ENCODE measurements around the gene NXPE1. TPM values are rescaled to one million over a fixed set of nuclear protein-coding genes. Genes with fewer than 3 reads are reported as not detected.

Gene NXPE1
- total RNA-seq, 1 donor from 2014 or later: not detected

- DNase-seq: no peak
Observed at GRCh38 chr11:114562166-114562916, 2.7 kb upstream of the NXPE1 start.

- no peak for DNase-seq
Observed at GRCh38 chr11:114556135-114556534, 3.5 kb downstream of the NXPE1 start.

DNA sequence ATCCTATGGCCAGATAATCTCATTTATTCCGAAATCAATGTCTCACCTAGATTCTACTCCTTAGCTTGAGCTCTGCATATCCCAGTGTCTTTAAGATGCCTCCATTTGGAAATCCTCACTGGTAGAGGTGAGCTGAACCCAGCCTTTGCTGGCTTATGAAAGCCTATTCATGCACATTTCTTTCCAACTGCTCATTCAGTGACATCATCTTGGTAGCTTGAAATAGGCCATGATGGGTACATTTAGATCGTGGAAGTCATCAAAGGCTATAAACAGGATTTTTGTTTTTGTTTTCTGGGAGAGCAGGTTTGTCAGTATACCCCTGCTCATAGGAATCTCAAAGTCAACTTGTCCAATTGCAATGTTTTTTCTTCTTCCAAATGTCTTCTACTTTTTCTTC is 6.0 kb downstream of the NXPE1 start:
- DNase-seq: no peak

DNA sequence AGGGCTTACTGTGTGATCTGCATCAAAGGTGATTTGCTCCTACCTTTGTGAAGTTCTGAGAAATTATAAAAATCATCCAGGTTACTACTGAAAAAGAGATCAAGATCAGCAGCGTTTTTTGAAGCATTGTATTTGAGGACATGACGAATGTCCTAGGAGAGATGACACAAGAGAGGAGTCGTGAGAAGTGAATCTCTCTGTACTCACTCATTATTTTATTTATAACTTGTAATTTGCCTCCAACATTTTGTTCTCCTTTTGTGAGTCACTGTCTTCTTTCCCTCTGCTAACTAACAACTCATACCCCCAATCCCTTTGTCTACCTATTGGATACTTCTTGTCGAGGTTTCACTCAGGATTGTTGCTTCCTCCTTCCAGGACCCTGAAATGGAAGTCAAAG is 8.6 kb downstream of the NXPE1 start:
- no peak for DNase-seq

DNA sequence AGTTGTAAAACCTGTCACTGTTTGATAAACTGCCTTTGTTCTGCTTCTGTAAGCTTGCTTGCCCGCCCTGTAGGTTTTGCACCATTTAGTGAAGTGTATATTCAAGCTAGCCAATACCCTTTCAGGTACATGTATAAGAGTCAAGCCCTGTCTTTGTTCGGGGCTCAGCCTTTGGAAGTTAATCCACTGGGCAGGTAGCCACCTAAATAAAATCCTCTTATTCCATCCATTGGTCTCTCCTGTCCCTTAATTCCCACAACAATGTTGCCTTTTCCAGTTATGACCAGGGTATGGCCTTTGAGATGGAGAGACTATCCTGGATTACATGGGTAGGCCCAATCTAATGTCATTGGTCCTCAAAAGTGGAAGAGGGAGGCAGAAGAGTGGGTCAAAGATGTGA is 34.0 kb downstream of the NXPE1 start:
- DNase-seq: no peak

DNA sequence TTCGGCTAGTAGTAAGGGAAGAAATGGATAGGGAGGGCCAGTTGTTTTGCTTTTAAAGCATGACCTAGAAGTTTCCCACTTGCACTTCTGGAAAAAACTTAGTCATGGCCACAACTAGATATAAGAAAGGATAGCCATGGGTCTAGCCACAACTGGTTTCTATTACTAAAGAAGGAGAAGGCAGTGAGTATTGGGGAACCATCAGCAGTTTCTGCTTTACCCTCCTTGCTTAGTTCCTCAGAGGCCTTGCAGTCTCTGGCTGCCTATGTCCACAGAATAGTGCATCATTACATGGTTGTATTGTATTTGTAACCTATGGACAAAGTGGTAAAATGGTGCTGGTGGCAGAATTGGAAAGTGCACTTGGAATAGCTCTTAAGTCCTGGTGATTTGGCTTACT is 35.6 kb downstream of the NXPE1 start:
- no peak for DNase-seq

DNA sequence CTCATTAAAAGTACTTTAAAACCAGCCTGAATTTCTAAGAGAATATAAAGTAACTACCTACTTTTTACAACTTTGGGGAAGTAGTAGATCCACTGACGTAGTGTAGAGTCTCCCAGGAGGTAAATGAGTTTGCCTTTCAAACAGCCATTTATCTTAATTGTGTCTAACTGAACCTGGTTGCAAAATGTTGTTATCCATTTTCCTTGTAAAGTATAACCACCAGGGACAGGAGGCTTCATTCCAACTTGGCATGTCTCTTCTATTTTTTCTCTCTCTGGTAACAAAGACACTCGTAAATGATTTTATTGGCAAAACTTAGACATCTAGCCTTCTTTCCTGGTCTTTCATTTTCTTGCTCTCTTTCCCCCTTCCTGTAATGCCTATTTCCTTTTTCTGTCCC is 36.9 kb downstream of the NXPE1 start:
- DNase-seq: no peak

DNA sequence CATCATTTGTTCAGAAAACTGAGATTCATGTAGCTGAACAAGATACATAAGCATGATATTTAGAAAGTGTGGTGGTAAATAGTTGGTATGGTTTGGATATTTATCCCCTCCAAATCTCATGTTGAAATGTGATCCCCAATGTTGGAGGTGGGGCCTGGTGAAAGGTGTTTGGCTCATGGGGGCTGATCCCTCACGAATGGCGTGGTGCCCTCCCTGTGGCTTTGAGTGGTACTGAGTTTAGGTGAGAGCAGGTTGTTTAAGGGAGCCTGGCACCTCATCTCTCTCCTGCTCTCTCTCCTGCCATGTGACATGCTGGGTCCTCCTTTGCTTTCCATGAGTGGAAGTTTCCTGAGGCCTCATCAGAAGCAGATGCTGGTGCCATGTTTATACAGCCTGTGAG is 48.1 kb downstream of the NXPE1 start:
- DNase-seq: no peak

GRCh38 chr11:114511079-114511478 is 48.6 kb downstream of the NXPE1 start:
- DNase-seq: no peak

DNA sequence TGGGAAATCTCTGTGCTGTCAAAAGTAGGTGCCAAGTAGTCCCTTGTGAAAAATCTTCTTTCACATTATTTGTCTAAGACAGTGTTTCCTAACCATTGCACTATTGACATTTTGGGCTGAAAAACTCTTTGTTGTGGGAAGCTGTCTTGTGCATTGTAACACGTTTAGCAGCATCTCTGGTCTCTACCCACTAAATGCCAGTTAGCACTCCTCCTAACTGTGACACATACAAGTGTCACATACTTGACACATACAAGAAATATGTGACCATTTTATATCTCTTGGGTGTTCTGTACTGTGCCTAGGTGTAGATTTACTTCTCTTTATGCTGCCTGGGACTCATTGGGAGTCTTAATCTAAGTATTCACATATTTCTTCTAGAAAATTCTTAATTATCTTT is 57.8 kb downstream of the NXPE1 start:
- DNase-seq: no peak

DNA sequence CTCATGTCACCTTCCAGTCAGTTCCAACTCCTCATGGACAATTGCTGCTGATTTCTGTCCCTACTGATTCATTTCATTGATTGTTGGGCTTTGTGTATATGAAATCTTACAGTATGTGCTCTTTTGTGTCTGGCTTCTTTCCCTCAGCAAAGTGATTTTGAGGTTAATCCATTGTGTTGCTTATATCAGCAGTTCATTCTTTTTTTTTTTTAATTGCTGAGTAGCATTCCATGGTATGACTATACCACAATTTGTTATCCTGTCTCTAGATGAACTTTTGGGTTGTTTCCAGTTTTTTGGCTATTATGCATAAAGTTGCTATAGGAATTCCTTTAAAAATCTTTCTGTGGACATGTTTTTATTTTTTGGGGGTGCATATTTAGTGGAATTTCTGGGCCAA is 59.9 kb downstream of the NXPE1 start:
- DNase-seq: no peak

GRCh38 chr11:114496915-114497314 is 62.8 kb downstream of the NXPE1 start:
- DNase-seq: no peak

DNA sequence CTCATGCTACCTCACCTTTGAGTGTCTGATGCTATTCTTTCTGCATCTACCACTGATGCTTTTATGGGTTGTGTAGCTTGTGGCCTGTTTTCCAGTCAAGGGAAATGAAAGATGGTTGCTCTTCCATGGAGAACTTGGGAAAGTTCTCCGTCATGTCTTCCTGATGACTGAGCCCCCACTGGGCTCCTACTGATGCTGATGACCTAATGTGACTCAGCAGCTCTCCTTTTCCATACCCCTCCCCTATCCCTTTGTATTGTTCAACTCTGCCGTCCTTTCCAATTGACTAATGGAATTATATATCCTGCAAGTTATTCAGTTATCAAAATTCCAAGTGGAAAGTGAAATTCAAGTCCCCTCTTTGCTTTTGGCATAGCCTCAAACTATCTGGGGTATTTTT is 75.8 kb downstream of the NXPE1 start:
- no peak for DNase-seq

GRCh38 chr11:114482114-114482513 is 77.6 kb downstream of the NXPE1 start:
- peak; percentile 31 for DNase-seq

GRCh38 chr11:114479331-114479730 is 80.3 kb downstream of the NXPE1 start:
- no peak for DNase-seq

DNA sequence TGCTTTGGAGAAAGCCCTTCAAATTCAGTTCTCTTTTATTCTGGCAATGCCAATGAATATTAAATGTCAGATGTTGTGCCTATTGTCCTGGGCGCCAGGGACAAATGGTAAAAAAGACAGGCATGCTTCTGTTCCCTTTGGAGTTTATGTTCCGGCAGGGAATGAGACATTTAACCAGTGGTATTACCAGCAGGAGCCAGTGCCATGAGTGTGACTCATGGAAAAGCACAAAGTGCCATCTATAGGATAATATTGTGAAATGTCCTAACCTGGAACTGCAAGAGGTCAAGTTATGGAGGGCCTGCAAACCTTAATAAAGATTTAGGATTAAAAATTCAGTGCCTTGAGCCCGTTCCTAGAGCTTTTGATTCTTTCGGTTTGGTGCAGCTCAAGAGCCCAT is 80.9 kb downstream of the NXPE1 start:
- no peak for DNase-seq

- no peak for DNase-seq
Observed at GRCh38 chr11:114478001-114478410, 81.7 kb downstream of the NXPE1 start.

- DNase-seq: no peak
Observed at GRCh38 chr11:114472661-114473060, 87.0 kb downstream of the NXPE1 start.

Small RNA genes lying within 50 kb of the gene (small RNA-seq; reads per million reads assigned to genes)
- gene RF01210 (ENCODE audit: low replicate concordance): not detected

Other genes with a start within 250 kb of the NXPE1 start
- gene C11orf71, start 159.4 kb downstream of the NXPE1 start, total RNA-seq: 9.3 TPM
- gene RBM7, start 159.2 kb downstream of the NXPE1 start, total RNA-seq: 25.8 TPM
- 48.7 TPM for gene REXO2, start 120.4 kb downstream of the NXPE1 start, total RNA-seq
- gene NXPE4, start 35.9 kb upstream of the NXPE1 start, total RNA-seq: not detected
- 0.31 TPM for gene NXPE2, start 118.6 kb upstream of the NXPE1 start, total RNA-seq